ENCODE data around the gene DGKE.

The DGKE gene

DNA sequence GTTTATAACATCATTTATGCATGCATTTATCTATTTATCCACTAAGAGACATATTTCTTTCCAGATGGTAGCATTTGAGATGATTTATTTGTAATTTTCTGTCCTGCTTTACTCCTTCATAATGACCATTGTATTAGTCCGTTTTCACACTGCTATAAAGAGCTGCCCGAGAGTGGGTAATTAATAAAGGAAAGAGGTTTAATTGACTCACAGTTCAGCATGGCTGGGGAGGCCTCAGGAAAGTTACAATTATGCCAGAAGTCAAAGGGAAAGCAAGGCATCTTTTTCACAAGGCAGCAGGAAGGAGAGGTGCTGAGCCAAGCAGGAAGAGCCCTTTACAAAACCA is 51.3 kb downstream of the DGKE start:
- DNase-seq (ENCODE audit: extremely low spot score, insufficient read length, low read depth): no peak
- FAIRE-seq: no peak

DNA sequence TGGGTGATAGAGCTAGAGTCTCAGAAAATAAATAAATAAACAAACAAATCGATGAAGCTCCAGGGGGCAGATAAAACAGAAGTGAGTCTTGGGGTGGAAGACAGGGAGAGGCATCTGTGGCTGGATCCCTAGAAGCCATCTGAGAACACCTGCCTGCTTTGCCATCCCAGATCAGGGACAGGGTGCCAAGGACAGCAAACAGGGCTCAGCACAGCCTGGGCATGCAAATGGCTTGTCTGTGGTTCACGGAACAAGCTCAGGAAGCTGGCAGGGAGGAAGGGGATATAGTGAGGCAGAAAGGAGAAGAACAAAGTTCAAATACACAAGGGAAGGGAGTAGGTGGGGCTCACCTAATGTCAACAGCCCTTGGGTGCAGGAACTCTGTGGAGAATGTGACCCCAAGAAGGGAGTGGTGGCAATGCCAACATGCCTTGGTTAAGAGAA is 52.4 kb downstream of the DGKE start:
- FAIRE-seq (no peak), DNase-seq (ENCODE audit: extremely low spot score, insufficient read length, low read depth) (no peak)

GRCh38 chr17:56887105-56887504 is 53.2 kb downstream of the DGKE start:
- no peak for DNase-seq (ENCODE audit: extremely low spot score, insufficient read length, low read depth)
- FAIRE-seq: no peak

GRCh38 chr17:56887552-56888467 is 53.9 kb downstream of the DGKE start:
- FAIRE-seq (no peak), DNase-seq (ENCODE audit: extremely low spot score, insufficient read length, low read depth) (no peak)

DNA sequence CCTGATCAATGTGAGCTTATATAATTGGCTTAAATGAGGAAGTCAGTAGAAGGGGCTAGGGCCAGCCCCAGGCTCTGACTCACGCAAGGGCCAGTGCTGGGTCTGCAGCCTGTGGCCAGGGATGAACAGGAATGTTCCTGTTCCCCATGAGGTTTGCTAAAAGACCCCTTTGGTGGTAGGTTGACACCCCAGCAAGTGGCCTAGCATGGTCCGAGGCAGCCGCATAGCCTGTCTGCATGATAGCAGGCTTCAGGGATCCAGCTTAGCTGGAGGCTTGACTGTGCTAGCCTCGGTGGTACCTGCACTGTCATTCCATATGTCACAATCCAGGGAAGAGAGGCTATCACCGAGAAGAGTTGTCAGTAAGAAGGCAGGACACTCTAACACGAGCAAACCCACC is 56.4 kb downstream of the DGKE start:
- FAIRE-seq (no peak), DNase-seq (ENCODE audit: extremely low spot score, insufficient read length, low read depth) (no peak)

DNA sequence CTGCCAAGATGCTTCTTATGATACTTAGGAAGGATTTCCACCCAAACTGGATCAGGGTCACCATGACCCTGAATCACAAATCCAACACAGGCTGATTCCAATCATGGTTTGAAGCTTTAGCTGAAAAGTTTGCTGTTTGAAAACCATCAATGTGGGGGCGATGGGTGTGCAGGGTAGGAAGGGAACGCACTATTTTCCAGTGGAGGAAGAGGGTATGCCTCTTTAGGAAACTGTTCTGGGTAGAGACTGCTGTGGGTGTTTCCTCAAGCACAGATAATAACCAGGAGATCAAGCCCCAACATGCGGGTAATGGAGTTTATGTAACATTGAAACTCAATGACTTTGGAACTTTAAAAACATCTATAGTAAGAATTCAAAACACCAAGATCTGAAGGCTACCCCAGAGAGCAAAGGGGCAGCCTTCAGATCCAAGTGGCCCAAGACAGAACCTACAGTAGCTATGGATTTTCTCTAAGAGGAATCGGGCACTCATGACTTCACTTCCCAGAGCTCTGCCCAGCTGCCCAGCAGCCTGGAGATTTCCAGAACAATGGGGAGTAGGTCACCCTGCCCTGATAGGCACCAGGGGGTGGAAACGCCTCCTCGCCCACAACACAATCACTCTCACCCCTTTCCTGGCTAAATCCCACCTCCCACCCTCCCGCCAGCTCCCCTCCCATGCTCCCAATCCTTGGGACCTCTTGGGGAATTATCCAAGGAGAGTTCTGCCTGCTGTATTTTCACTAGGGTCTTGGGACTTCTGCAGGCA is 57.1 kb downstream of the DGKE start:
- FAIRE-seq: no peak
- no peak for DNase-seq (ENCODE audit: extremely low spot score, insufficient read length, low read depth)

- no peak for DNase-seq (ENCODE audit: extremely low spot score, insufficient read length, low read depth)
- no peak for FAIRE-seq
Observed at GRCh38 chr17:56891751-56892150, 57.8 kb downstream of the DGKE start.

- FAIRE-seq: no peak
- no peak for DNase-seq (ENCODE audit: extremely low spot score, insufficient read length, low read depth)
Observed at GRCh38 chr17:56892333-56892732, 58.4 kb downstream of the DGKE start.

DNA sequence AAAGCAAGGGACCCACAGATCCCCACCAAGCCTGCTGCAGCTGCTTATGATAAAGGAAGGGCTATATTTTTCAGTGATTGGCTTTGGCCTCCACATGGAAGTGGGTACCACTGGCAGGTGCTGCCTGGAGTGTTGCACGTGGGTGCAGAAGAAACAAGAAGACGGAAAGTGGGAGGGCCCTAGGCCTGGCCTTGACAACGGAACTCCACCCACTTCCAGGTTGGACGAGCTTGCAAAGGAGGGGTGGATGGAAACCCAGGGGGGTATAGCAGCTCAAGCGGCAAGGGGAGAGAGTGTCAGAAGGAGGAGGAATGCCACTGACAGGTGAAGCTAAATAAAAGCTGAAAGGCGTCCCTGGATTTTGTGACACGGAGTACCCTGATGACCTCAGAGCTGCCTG is 59.6 kb downstream of the DGKE start:
- FAIRE-seq: no peak

GRCh38 chr17:56894859-56895455 is 61.0 kb downstream of the DGKE start:
- DNase-seq (ENCODE audit: extremely low spot score, insufficient read length, low read depth) (no peak), FAIRE-seq (no peak)

More for the DNA sequence above, 59.6 kb downstream of the DGKE start:
- DNase-seq (ENCODE audit: extremely low spot score, insufficient read length, low read depth): no peak

DNA sequence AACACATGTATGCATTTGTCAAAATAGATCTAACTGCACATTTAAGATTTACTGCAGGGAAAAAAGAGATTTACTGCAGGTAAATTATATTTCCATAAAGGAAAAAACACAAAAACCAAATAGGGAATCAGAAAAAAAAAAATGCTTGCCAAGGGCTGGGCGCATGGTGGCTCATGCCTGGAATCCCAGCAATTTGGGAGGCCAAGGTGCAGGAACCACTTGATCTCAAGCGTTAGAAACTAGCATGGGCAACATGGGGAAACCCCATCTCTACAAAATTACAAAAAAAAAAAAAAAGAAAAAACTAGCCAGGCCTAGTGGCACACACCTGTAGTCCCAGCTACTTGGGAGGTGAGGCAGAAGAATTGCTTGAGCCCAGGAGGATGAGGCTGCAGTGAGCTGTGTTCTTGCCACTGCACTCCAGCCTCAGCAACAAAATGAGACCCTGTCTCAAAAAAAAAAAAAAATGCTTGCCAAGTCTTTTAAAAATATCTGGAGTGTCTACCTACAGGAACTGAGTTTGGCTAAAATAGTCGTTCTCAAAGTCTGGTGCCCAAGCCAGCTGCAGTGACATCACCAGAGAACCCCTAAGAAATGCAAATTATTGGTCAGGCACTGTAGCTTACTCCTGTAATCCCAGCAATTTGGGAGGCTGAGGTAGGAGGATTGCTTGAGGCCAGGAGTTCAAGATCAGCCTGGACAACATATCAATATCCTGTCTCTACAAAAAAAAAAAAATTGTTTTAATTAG is 62.4 kb downstream of the DGKE start:
- DNase-seq (ENCODE audit: extremely low spot score, insufficient read length, low read depth) (no peak), FAIRE-seq (no peak)

GRCh38 chr17:56896968-56897359 is 63.0 kb downstream of the DGKE start:
- no peak for FAIRE-seq
- DNase-seq (ENCODE audit: extremely low spot score, insufficient read length, low read depth): no peak

GRCh38 chr17:56897646-56898424 is 63.9 kb downstream of the DGKE start:
- DNase-seq (ENCODE audit: extremely low spot score, insufficient read length, low read depth): no peak
- peak; percentile 35 for FAIRE-seq

GRCh38 chr17:56898874-56899273 is 64.9 kb downstream of the DGKE start:
- no peak for FAIRE-seq
- no peak for DNase-seq (ENCODE audit: extremely low spot score, insufficient read length, low read depth)

- DNase-seq (ENCODE audit: extremely low spot score, insufficient read length, low read depth): no peak
- no peak for FAIRE-seq
Observed at GRCh38 chr17:56899403-56899802, 65.5 kb downstream of the DGKE start.

- no peak for FAIRE-seq
Observed at GRCh38 chr17:56902348-56902747, 68.4 kb downstream of the DGKE start.

GRCh38 chr17:56903560-56903959 is 69.6 kb downstream of the DGKE start:
- no peak for DNase-seq (ENCODE audit: extremely low spot score, insufficient read length, low read depth)
- FAIRE-seq: no peak

More at GRCh38 chr17:56902348-56902747, 68.4 kb downstream of the DGKE start:
- no peak for DNase-seq (ENCODE audit: extremely low spot score, insufficient read length, low read depth)

- FAIRE-seq: peak; percentile 76
- peak; percentile 50 for DNase-seq (ENCODE audit: extremely low spot score, insufficient read length, low read depth)
Observed at GRCh38 chr17:56908001-56908542, 74.1 kb downstream of the DGKE start.
